GM10266 (cell line): ENCODE measurements around the gene CPT1C.

Experiments
- DNase-seq: peaks from one replicate; pipeline ENCODE4 v3.0.0; 2012; ENCODE audit errors: extremely low spot score
- CTCF ChIP-seq: IDR thresholded peaks from 2 replicates; pipeline ENCODE4 v1.5.1; 2012; ENCODE audit warnings: mild to moderate bottlenecking, low read depth; ENCODE audit not compliant: control insufficient read depth, insufficient read depth; ENCODE audit errors: missing control alignments

The CPT1C gene

GRCh38 chr19:49651029-49651819, 39.7 kb upstream of the CPT1C start:
- no peak for DNase-seq
- no peak for TF ChIP-seq CTCF

- TF ChIP-seq CTCF, result no peak
- no peak for DNase-seq
Observed at GRCh38 chr19:49651820-49652550, 38.9 kb upstream of the CPT1C start.

DNA sequence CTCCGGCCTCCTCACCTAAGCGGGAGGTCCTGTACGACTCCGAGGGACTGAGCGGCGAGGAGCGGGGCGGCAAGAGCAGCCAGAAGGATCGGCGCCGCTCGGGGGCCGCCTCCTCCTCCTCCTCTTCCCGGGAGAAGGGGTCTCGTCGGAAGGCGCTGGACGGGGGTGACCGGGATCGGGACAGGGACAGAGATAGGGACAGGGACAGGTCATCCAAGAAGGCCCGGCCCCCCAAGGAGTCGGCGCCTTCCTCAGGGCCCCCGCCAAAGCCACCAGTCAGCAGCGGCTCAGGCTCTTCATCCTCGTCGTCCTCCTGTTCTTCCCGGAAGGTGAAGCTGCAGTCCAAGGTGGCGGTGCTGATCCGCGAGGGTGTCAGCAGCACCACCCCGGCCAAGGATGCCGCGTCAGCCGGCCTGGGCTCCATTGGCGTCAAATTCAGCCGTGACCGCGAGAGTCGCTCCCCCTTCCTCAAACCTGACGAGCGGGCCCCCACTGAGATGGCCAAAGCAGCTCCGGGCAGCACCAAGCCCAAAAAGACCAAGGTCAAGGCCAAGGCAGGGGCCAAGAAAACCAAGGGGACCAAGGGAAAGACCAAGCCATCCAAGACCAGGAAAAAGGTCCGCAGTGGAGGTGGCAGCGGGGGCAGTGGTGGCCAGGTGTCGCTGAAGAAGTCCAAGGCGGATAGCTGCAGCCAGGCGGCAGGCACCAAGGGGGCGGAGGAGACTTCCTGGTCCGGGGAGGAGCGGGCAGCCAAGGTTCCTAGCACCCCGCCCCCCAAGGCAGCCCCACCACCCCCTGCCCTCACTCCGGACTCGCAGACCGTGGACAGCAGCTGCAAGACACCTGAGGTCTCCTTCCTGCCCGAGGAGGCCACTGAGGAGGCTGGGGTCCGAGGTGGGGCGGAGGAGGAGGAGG, 38.1 kb upstream of the CPT1C start:
- no peak for DNase-seq
- TF ChIP-seq CTCF, result no peak

- no peak for TF ChIP-seq CTCF
- no peak for DNase-seq
Observed at GRCh38 chr19:49653466-49653806, 37.5 kb upstream of the CPT1C start.

GRCh38 chr19:49654581-49654980, 36.3 kb upstream of the CPT1C start:
- no peak for TF ChIP-seq CTCF
- no peak for DNase-seq

DNA sequence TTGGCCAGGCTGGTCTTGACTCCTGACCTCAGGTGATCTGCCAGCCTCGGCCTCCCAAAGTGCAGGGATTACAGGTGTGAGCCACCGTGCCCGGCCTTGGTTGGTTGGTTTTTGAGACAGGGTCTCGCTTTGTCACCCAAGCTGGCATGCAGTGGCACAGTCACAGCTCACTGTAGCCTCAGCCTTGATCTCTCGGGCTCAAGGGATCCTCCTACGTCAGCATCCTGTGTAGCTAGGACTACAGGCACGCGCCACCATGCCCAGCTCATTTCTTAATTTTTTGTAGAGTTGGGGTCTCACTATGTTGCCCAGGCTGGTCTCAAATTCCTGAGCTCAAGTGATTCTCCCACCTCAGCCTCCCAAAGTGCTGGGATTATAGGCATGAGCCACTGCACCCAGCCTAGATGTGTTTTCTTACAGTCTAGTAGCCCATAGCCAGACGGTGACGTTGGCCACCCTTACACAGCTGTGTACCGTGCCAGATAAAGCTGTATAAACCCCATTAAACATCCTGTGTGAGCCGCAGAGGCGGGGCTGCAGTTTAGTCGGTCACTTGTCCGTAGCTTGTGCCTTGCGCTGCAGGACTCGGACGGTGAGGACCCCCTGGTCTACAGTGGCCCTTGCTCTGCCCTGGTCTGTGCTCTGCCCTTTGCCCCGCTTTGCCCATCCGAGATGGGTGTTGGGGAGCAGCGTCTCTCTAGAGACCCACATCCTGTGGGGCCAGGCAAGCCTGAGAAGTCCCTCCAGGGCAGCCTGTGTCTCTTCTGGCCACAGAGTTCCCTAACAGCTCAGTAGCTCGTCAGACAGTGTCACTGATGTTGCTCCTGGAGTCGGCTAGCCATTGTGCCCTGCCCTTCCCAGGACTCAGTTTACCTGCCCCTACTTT, 35.1 kb upstream of the CPT1C start:
- DNase-seq, result no peak
- TF ChIP-seq CTCF, result no peak
